Stimulated activated CD8-positive, alpha-beta memory T cell treated with anti-CD3 and anti-CD28 coated beads, Interleukin-4, amount 100 ng/mL, for 48 hours (primary cell): ENCODE data around the gene BCAP31.
"Not testable (repeated sequence)": the region's sequence is repeated elsewhere in the genome, so short reads cannot be mapped to it uniquely, and the experiment has no call there.

Experiments
- DNase-seq: peaks from one replicate; pipeline ENCODE4 v3.0.0-alpha.2; 2020

The BCAP31 gene

GRCh38 chrX:153733651-153734240, 9.6 kb upstream of the BCAP31 start:
- DNase-seq, result no peak

- no peak for DNase-seq
These were observed 8.2 kb upstream of the BCAP31 start for GRCh38 chrX:153732401-153732800.

- DNase-seq, result no peak
These were observed 7.6 kb upstream of the BCAP31 start for GRCh38 chrX:153731845-153732215.

GRCh38 chrX:153731117-153731844, 7.1 kb upstream of the BCAP31 start:
- DNase-seq, result no peak

- DNase-seq, result not testable (repeated sequence)
These were observed 5.9 kb upstream of the BCAP31 start for GRCh38 chrX:153730115-153730514.

- no peak for DNase-seq
These were observed 4.9 kb upstream of the BCAP31 start for GRCh38 chrX:153728951-153729631.

- no peak for DNase-seq
These were observed 3.9 kb upstream of the BCAP31 start for GRCh38 chrX:153728095-153728494.

GRCh38 chrX:153727123-153727931, 3.1 kb upstream of the BCAP31 start:
- DNase-seq, result no peak

GRCh38 chrX:153726286-153727122, 2.3 kb upstream of the BCAP31 start:
- peak; percentile 41 for DNase-seq

GRCh38 chrX:153725832-153726285, 1.7 kb upstream of the BCAP31 start:
- no peak for DNase-seq

GRCh38 chrX:153725039-153725831, 1.0 kb upstream of the BCAP31 start:
- DNase-seq, result peak; percentile 27

- peak; percentile 57 for DNase-seq
These were observed 586 bp downstream of the BCAP31 start for GRCh38 chrX:153723351-153724251.

GRCh38 chrX:153722704-153723350, 1.4 kb downstream of the BCAP31 start:
- no peak for DNase-seq

GRCh38 chrX:153719701-153720100, 4.5 kb downstream of the BCAP31 start:
- no peak for DNase-seq

GRCh38 chrX:153719238-153719637, 4.9 kb downstream of the BCAP31 start:
- DNase-seq, result no peak

- no peak for DNase-seq
These were observed 6.7 kb downstream of the BCAP31 start for GRCh38 chrX:153717445-153717844.

- no peak for DNase-seq
These were observed 9.9 kb downstream of the BCAP31 start for GRCh38 chrX:153714256-153714655.

GRCh38 chrX:153709726-153710674, 14.2 kb downstream of the BCAP31 start:
- no peak for DNase-seq

- DNase-seq, result peak; percentile 57
These were observed 15.8 kb downstream of the BCAP31 start for GRCh38 chrX:153708415-153708814.
